GM19043 (cell line): ENCODE measurements around the gene CARD14.
"Not testable (repeated sequence)": the region's sequence is repeated elsewhere in the genome, so short reads cannot be mapped to it uniquely, and the experiment has no call there.

Experiments used
- ATAC-seq: cut with Tn5 transposase; IDR thresholded peaks from one replicate; pipeline ENCODE4 v1.9.1; 2021; ENCODE audit warnings: low read depth; ENCODE audit not compliant: unreplicated experiment

CARD14 gene

GRCh38 chr17:80147035-80147822 is 22.6 kb upstream of the CARD14 start, which contains the start of gene EIF4A3:
Gene EIF4A3 (minus strand): TSS chr17:80147128. CDS start chr17:80146961, 167 bp downstream.
- peak; percentile 81 for ATAC-seq

GRCh38 chr17:80151333-80151732 is 18.5 kb upstream of the CARD14 start:
- no peak for ATAC-seq

- no peak for ATAC-seq
These were observed 17.6 kb upstream of the CARD14 start for GRCh38 chr17:80152081-80152702.

- peak; percentile 53 for ATAC-seq
These were observed 16.8 kb upstream of the CARD14 start for GRCh38 chr17:80153004-80153403.

- no peak for ATAC-seq
These were observed 15.7 kb upstream of the CARD14 start for GRCh38 chr17:80154166-80154565.

DNA sequence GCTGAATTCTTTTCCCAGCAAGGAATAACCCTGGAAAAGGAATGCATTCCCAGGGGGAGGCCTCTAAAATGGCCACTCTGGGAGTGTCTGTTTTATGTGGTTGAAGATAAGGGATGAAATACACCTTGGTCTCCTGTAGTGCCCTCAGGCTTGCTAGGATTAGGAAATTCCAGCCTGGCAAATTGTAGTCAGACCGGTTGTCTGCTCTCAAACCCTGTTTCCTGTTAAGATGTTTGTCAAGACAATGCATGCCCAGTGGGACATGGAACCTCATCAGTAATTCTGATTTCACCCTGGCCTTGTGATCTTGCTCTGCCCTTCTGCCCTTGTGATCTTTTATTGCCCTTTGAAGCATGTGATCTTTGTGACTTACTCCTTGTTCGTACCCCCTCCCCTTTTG is 14.2 kb upstream of the CARD14 start:
- not testable (repeated sequence) for ATAC-seq

DNA sequence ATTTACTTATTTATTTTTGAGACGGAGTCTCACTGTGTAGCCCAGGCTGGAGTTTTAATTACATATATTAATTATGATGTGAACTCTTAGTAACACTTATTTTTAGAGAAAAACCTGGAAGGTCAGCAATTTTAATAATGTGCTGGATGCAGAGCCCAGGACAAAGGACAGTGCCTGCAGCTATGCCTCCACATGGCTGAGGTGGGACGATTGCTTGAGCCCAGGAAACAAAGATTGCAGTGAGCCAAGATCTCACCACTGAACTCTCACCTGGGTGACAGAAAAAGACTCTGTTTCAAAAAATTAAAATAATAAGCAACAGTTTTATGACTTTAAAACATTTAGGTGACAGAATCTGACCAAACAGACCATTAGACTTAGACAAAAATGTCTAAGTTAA is 11.0 kb upstream of the CARD14 start:
- ATAC-seq, result no peak

DNA sequence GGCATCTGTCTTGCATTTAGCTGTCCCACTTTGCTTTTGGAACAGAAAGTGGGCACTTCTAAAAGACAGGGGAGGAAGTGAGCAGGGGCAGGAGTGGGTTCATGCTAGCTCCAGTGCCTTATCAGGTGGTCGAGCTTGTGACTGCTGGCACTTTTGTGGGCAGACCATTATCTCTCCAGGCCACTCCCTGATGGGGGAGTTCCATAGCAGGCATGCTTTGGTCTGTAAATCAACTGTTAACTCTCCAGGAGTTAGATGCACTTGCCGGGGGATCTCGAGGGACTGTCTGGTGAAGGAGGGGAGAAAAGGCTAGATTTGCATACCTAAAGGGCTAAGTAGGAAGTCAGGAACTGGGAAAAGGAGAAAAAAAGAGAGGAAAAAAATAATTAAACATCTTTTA is 9.3 kb upstream of the CARD14 start:
- no peak for ATAC-seq

GRCh38 chr17:80163336-80163735 is 6.5 kb upstream of the CARD14 start:
- no peak for ATAC-seq

GRCh38 chr17:80164185-80164584 is 5.6 kb upstream of the CARD14 start:
- no peak for ATAC-seq

DNA sequence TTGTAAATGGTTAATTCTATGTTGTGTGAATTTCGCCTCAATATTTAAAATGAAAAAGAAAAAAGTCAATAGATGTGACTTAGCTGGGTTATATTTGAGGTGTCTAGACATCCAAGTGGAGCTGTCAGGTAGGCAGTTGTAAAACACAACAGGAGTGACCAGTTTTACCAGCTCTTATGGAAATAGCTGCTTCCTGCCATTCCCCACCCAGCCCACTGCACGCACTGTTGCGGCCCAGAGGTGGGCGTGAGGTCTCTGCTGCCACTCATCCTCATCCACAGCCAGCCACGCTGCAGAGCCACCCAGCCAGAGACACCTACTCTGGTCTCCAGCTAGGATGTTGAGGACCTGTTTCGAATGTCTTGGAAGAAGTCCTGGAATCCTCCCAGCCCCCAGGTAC is 3.4 kb upstream of the CARD14 start:
- no peak for ATAC-seq

DNA sequence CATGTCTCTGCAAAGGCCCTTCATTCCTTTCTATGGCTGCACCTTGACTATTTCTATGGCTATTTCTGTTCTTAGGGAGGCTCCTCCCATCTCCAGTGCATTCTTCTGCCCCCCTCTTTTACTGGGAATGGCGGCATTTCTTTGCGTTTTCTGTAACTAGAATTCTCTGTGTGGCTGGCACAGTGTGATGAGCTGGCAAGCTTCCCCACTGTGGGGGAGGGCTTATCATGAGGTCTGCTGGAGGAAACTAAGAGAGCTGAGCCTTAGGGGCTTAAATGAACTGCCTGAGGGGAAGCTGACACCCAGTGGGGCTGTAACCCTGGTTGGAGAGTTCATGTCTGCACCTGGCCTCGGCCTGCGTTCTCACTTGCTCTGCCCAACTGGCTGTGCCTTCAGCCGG is 1.5 kb upstream of the CARD14 start:
- ATAC-seq, result no peak

DNA sequence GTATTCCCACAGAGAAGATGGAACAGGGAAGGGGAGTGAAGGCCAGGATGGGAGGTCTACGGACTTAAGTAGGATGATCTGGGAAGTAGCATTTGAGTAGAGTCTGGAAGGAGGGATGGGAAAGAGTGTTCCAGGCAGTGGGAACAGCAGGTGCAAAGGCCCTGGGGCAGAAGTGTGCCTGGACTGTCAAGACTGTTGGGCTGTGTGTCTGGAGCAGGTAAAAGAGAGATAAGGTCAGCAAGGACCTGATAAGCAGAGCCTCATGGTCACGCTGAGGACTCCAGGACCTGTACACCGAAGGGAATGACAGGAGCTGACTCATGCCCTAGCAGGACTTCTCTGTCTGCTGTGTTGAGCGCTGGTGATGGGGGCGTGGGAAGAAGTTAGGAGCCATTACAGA is 723 bp upstream of the CARD14 start:
- ATAC-seq, result no peak

GRCh38 chr17:80171681-80172080 is 1.9 kb downstream of the CARD14 start:
- no peak for ATAC-seq

DNA sequence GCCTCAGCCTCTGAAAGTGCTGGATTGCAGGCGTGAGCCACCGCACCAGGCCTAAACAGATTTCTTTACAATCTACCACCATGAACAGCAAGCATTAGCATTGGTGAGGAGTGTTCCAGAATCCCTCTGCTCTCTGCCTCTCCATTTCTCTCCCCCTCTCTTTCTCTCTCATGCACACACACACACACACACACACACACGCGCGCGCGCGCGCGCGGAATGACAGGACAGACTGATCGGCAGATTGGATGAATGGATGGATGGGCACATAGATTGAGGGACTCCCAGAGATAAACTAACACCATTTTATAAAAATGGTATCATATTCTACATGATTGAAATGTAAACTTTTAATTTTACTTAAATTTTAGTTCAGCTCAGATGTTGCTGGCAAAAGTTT is 3.3 kb downstream of the CARD14 start:
- no peak for ATAC-seq

DNA sequence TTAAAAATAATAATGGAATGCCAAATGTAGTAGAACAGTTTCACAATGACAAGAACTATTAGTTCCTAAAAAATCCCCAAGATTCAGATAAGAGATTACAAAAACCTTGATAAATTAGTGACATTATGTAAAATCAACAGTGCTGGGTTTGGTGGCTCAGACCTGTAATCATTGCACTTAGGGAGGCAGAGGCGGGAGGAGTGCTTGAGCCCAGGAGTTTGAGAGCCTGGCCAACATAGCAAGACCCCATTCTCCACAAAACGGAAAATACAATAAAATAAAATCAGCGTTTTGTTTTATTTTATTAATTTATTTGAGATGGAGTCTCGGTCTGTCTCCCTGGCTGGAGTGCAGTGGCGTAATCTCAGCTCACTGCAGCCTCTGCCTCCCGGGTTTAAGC is 4.1 kb downstream of the CARD14 start:
- ATAC-seq, result no peak

DNA sequence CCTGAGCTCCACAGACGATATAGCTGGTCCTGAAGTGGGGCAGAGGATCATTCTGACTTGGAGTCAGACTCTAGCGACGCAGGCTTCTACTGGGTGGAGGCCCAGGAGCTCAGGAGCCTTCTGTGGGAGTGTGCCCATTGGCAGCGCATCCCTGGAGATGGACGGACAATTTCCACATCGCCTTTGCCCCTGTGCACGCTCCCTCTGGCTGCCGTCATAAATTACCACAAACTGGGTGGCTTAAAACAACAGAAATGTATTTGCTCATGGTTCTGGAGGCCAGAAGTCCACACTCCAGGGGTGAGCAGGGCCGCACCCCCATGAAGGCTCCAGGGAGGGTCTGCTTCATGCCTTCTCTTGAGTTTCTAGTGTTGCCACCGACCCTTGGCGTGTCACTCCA is 6.9 kb downstream of the CARD14 start:
- no peak for ATAC-seq

GRCh38 chr17:80177986-80178595 is 8.3 kb downstream of the CARD14 start:
- no peak for ATAC-seq

DNA sequence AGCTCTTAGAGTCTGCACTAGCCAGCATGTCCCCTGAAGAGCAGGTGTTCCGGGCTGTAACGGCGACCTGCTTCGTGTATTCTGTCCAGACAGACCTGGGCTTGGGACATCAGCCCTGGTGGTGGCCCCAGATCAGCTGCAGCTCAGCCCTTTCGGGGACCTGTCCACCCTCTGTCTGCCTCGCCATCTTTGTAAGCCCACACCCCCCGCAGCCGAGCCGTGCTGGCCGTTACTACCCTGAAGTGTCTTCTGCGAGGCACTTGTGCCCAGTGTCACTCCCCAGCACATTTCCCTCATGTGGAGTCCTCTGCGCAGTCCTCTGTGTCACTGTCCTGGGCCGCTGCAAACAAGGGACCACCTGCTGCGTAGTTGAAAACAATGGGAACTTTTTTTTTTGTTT is 10.4 kb downstream of the CARD14 start:
- no peak for ATAC-seq

DNA sequence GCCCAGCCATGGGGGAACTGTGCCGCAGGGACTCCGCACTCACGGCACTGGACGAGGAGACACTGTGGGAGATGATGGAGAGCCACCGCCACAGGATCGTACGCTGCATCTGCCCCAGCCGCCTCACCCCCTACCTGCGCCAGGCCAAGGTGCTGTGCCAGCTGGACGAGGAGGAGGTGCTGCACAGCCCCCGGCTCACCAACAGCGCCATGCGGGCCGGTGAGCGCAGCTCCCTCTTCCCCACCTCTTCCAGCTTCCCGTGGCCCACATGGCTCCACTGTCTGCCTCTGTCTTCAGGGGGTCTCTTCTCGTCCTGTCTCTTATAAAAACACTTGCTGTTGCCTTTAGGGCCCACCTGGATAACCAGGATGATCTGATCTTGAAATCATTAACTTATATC is 11.6 kb downstream of the CARD14 start:
- ATAC-seq, result no peak

DNA sequence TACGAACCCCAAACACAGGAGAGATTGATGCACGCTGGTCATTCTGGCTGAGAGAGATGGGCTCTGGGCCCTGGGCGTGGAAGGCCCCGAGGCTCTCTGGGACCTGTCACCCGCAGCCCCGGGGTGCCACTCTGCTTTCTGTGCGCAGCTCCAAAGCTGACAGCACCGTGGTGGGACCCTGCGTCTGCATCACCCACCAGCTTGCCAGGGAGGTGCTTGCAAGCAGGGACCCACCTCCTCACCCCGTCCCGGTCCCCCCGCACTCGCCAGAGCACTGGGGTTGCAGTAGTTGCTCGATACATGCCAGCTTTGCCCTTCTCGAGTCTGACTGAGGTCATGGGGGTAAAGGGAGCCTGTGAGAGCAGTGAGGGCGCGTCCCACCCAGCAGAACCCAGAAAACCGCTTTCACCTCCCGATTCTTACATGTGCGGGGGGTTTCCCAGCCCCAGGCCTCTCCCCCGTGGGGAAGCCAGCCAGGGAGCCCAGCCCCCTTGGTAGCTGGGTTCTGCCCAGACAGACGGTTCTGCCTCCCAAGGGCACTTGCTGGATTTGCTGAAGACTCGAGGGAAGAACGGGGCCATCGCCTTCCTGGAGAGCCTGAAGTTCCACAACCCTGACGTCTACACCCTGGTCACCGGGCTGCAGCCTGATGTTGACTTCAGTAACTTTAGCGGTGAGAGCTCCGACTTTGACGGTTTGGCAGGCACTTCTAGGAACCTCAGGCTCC is 12.5 kb downstream of the CARD14 start:
- ATAC-seq, result no peak
